Stomach (tissue), 4 donors: Measurements from ENCODE around the gene ARHGAP26.

Experiments used
- POLR2A ChIP-seq, 4 donors: fragments of 450-650 bp; IDR thresholded peaks; one replicate each; pipeline ENCODE4 v1.6.1; 2016; ENCODE audit warnings: antibody characterized with exemption in 4 of 4, control low read depth in 2 of 4, mild to moderate bottlenecking in 1 of 4, moderate library complexity in 1 of 4
- POLR2AphosphoS5 ChIP-seq, 3 donors: sonication (generic); formaldehyde crosslinking; IDR thresholded peaks; one replicate each; pipeline ENCODE4 v1.6.1; 2016; ENCODE audit warnings: antibody characterized with exemption in 3 of 3
- TF ChIP-seq, protein P1 (sequence below), 7 experiments: fragments of 450-650 bp in 4 of 7; fragments of 200-600 bp in 3 of 7; sonication (generic) in 3 of 7; IDR thresholded peaks; one replicate each; pipeline ENCODE4 v1.5.1; 2016 to 2019; ENCODE audit warnings: antibody characterized with exemption in 7 of 7, control low read depth in 2 of 7, mild to moderate bottlenecking in 1 of 7

DNA sequence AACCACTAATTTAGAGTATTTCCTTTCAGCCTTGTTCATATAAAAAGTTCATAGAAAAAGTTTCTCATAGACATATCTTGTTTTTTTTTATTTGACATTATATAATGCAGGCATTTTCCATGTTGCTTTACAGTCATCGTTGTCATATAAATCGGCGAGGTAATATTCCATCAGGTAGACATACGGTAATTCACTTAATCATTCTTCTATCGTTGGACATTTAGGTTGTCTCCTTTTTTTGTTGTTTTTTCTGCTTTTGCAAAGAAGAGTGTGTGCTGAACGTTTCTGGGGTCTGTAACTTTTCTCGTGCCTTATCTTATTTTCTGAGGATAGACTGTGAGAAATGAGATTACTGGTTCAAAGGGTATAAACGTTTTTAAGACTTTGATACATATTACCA is 283.6 kb downstream of the ARHGAP26 start:
- TF ChIP-seq POLR2A (IDR thresholded peaks at IDR 0.05) (no peak), POLR2AphosphoS5 (IDR thresholded peaks at IDR 0.05) (no peak)
- TF ChIP-seq, protein P1, sequence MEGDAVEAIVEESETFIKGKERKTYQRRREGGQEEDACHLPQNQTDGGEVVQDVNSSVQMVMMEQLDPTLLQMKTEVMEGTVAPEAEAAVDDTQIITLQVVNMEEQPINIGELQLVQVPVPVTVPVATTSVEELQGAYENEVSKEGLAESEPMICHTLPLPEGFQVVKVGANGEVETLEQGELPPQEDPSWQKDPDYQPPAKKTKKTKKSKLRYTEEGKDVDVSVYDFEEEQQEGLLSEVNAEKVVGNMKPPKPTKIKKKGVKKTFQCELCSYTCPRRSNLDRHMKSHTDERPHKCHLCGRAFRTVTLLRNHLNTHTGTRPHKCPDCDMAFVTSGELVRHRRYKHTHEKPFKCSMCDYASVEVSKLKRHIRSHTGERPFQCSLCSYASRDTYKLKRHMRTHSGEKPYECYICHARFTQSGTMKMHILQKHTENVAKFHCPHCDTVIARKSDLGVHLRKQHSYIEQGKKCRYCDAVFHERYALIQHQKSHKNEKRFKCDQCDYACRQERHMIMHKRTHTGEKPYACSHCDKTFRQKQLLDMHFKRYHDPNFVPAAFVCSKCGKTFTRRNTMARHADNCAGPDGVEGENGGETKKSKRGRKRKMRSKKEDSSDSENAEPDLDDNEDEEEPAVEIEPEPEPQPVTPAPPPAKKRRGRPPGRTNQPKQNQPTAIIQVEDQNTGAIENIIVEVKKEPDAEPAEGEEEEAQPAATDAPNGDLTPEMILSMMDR (IDR thresholded peaks at IDR 0.05): no peak
